K562 (cell line): ENCODE results near the gene ADAMTS2. TPM values are rescaled to one million over a fixed set of nuclear protein-coding genes. Genes with fewer than 3 reads are reported as not detected.

Experiments used
- ATAC-seq: fragments of 200-7000 bp; cut with Tn5 transposase; 3 replicates; pipeline ENCODE4 v1.9.1; 2020; ENCODE audit warnings: moderate library complexity
- BruUV-seq: library from RNA; stranded (reverse); fragments of 400-500 nt; replicated peaks from 2 replicates; lab custom pipeline; 2021; lab: Mats Ljungman, UMichigan
- CTCF ChIA-PET: fragments of 300-600 bp; formaldehyde crosslinking; extraction: SDS; loops from one replicate; lab custom pipeline; 2021; ENCODE audit warnings: low intra/inter-chr PET ratio; lab: Yijun Ruan, JAX
- POLR2A ChIA-PET: fragments of 300-600, 350-650 bp; sonication (Branson Sonifier 250); formaldehyde crosslinking; extraction: SDS; loops from one replicate; lab custom pipeline; 2021; ENCODE audit warnings: antibody characterized with exemption, inconsistent platforms; lab: Yijun Ruan, JAX
- DNase-seq, 4 experiments: peaks; one replicate each; pipeline versions ENCODE4 v3.0.0 to v3.0.0-alpha.2; 2011 to 2018; ENCODE audit warnings: low spot score in 3 of 4, mixed read lengths in 3 of 4; ENCODE audit errors: extremely low read depth in 1 of 4
- FAIRE-seq: peaks from 2 replicates; lab custom pipeline; 2011; peaks lifted over from hg19 to GRCh38; lab: Jason Lieb, UNC
- H2AFZ ChIP-seq: 2 replicates; pipeline ENCODE4 v1.6.0; 2011; ENCODE audit warnings: low read depth, low read length, control low read depth, inconsistent platforms
- H3K27ac ChIP-seq: fragments of 200-600 bp; 3 replicates; pipeline ENCODE4 v1.8.0; 2011; ENCODE audit warnings: low read depth, mild to moderate bottlenecking, control low read depth, inconsistent platforms, low read length, moderate library complexity, mixed read lengths; ENCODE audit errors: extremely low read depth
- H3K27me3 ChIP-seq, 2 experiments: fragments of 300-600 bp in 1 of 2; 2 replicates in 1 of 2; 3 replicates in 1 of 2; pipeline versions ENCODE4 v1.6.0 to v1.8.0; 2011; ENCODE audit warnings: inconsistent platforms in 2 of 2, low read length in 2 of 2, mild to moderate bottlenecking in 1 of 2, mixed read lengths in 1 of 2, moderate library complexity in 1 of 2; ENCODE audit not compliant: control insufficient read depth in 2 of 2, insufficient read depth in 2 of 2
- H3K36me3 ChIP-seq: fragments of 300-600 bp; 3 replicates; pipeline ENCODE4 v1.8.0; 2011; ENCODE audit warnings: mild to moderate bottlenecking, low read length, inconsistent platforms; ENCODE audit not compliant: control insufficient read depth, insufficient read depth
- H3K4me1 ChIP-seq, 2 experiments: fragments of 200-600 bp in 1 of 2; replicated peaks in 1 of 2; 2 replicates in 1 of 2; 3 replicates in 1 of 2; pipeline versions ENCODE4 v1.5.1 to v1.8.0; 2011; ENCODE audit warnings: inconsistent platforms in 2 of 2, low read length in 2 of 2, mild to moderate bottlenecking in 1 of 2, mixed read lengths in 1 of 2, moderate library complexity in 1 of 2; ENCODE audit not compliant: control insufficient read depth in 2 of 2, insufficient read depth in 2 of 2
- H3K4me2 ChIP-seq: 2 replicates; pipeline ENCODE4 v1.6.1; 2011; ENCODE audit warnings: low read length, control low read depth, inconsistent platforms, mixed read lengths; ENCODE audit not compliant: insufficient read depth
- H3K4me3 ChIP-seq: fragments of 200-600 bp; sonication (generic), shearing (Covaris generic); 2 replicates; pipeline ENCODE4 v1.5.1; 2016; ENCODE audit warnings: control low read depth, inconsistent platforms
- H3K79me2 ChIP-seq: fragments of 200-600 bp; 3 replicates; pipeline ENCODE4 v1.8.0; 2011; ENCODE audit warnings: low read length, inconsistent platforms; ENCODE audit not compliant: control insufficient read depth, insufficient read depth
- H3K9ac ChIP-seq, 2 experiments: 2 replicates each; pipeline versions ENCODE4 v1.6.0 to v1.6.1; 2011; ENCODE audit warnings: low read depth in 2 of 2, low read length in 2 of 2, control low read depth in 1 of 2, inconsistent platforms in 1 of 2, mild to moderate bottlenecking in 1 of 2, mixed read lengths in 1 of 2; ENCODE audit not compliant: insufficient read depth in 1 of 2
- H3K9me1 ChIP-seq: one replicate; pipeline ENCODE4 v1.6.0; 2011; ENCODE audit warnings: inconsistent platforms, mild to moderate bottlenecking, low read length, moderate library complexity; ENCODE audit not compliant: control insufficient read depth, insufficient read depth
- H3K9me3 ChIP-seq: replicated peaks from 2 replicates; pipeline ENCODE4 v1.5.1; 2011; ENCODE audit warnings: low read depth, low read length, inconsistent platforms; ENCODE audit not compliant: control insufficient read depth, insufficient read depth
- H4K20me1 ChIP-seq: replicated peaks from 2 replicates; pipeline ENCODE4 v1.6.1; 2011; ENCODE audit warnings: low read length, inconsistent platforms, mixed read lengths; ENCODE audit not compliant: control insufficient read depth, insufficient read depth
- HMG20A ChIP-seq: fragments of 450-650 bp; formaldehyde crosslinking; conservative IDR thresholded peaks from 2 replicates; pipeline ENCODE4 v1.4.0; 2020; ENCODE audit warnings: mild to moderate bottlenecking, mixed read lengths
- NR1H2 ChIP-seq: sonication (generic); formaldehyde crosslinking; IDR thresholded peaks from 2 replicates; pipeline ENCODE4 v1.4.0; 2020; ENCODE audit warnings: mild to moderate bottlenecking, missing genetic modification reagents
- NR2C2 ChIP-seq, 2 experiments: fragments of 200-800 bp in 1 of 2; sonication (Bioruptor generic) in 1 of 2; sonication (generic) in 1 of 2; formaldehyde crosslinking in 1 of 2; IDR thresholded peaks; 2 replicates each; pipeline versions ENCODE4 v1.6.1 to v1.8.0; 2016 to 2022; ENCODE audit warnings: mild to moderate bottlenecking in 1 of 2, missing compliant biosample characterization in 1 of 2, missing genetic modification characterization in 1 of 2, missing genetic modification reagents in 1 of 2
- PYGO2 ChIP-seq: fragments of 450-650 bp; IDR thresholded peaks from 2 replicates; pipeline ENCODE4 v1.6.1; 2016; ENCODE audit warnings: mild to moderate bottlenecking, missing genetic modification characterization, moderate library complexity, missing compliant biosample characterization
- RBM39 ChIP-seq: fragments of 200-400 bp; formaldehyde crosslinking; optimal IDR thresholded peaks from 2 replicates; pipeline ENCODE3; 2018; ENCODE audit warnings: low read depth, low read length
- SRSF1 ChIP-seq: fragments of 200-400 bp; formaldehyde crosslinking; IDR thresholded peaks from 2 replicates; pipeline ENCODE4 v1.6.1; 2017; ENCODE audit warnings: mild to moderate bottlenecking, low read depth, low read length, moderate library complexity
- ZNF197 ChIP-seq: fragments of 200-800 bp; sonication (Bioruptor generic); IDR thresholded peaks from 2 replicates; pipeline ENCODE4 v1.6.1; 2016; ENCODE audit warnings: low read depth, missing genetic modification characterization, missing compliant biosample characterization
- ZNF764 ChIP-seq: fragments of 250-450 bp; sonication (Bioruptor Pico); IDR thresholded peaks from 2 replicates; pipeline ENCODE4 v1.4.0; 2020; ENCODE audit warnings: low read depth, mild to moderate bottlenecking, moderate library complexity
- ZNF766 ChIP-seq: fragments of 200-800 bp; sonication (Bioruptor generic); conservative IDR thresholded peaks from 2 replicates; pipeline ENCODE4 v1.6.1; 2016; ENCODE audit warnings: missing genetic modification characterization, missing compliant biosample characterization
- WGBS: fragments of 100-300 bp; shearing (Covaris generic); methylation state at CpG from one replicate; pipeline ENCODE4 v1.1.6; 2016; ENCODE audit warnings: low coverage, mixed read lengths; ENCODE audit not compliant: insufficient coverage; ENCODE audit errors: missing lambda C conversion rate; 5-methylcytosine and 5-hydroxymethylcytosine counted together
- in situ Hi-C: fragments of 300-500 bp; cut with MboI; formaldehyde crosslinking; loops from 4 replicates; pipeline ENCODE4 v1.15.0; 2018; ENCODE audit warnings: inconsistent platforms, mixed read lengths
- intact Hi-C: fragments of 100-400 bp; cut with micrococcal nuclease; formaldehyde crosslinking; loops from 2 replicates; pipeline ENCODE4 v1.14.2; 2022
- polyA plus RNA-seq, 8 experiments: library from polyadenylated mRNA; depleted of rRNA in 4 of 8; stranded (reverse) in 5 of 8; unstranded in 3 of 8; fragments of >200 nt; fragmentation: Nextera tagmentation in 2 of 8; fragmentation: Illumina TruSeq in 1 of 8; extraction: Ambion mirVana in 2 of 8; extraction: Trizol in 1 of 8; gene quantifications; 2 replicates each; pipeline versions ENCODE4 v1.2.1 to v1.2.3, GENCODE V29; 2011 to 2014; ENCODE audit warnings: inconsistent platforms in 1 of 8, missing spikeins in 1 of 8
- total RNA-seq, 7 experiments: library from RNA; depleted of rRNA in 6 of 7; stranded (reverse); fragments of >200 nt in 6 of 7; fragmentation: Illumina TruSeq in 2 of 7; extraction: Trizol in 2 of 7; gene quantifications; 2 replicates each; pipeline versions ENCODE4 v1.2.1 to v1.2.3, GENCODE V29; 2011 to 2021; ENCODE audit warnings: low replicate concordance in 1 of 7
- TF ChIP-seq, protein P1 (sequence below): fragments of 250-450 bp; sonication (Bioruptor Pico); IDR thresholded peaks from 2 replicates; pipeline ENCODE4 v1.9.0; 2021; ENCODE audit warnings: mild to moderate bottlenecking, inconsistent platforms
- TF ChIP-seq, protein P2 (sequence below): fragments of 250-450 bp; sonication (Bioruptor Pico); IDR thresholded peaks from 2 replicates; pipeline ENCODE4 v1.8.0; 2022; ENCODE audit warnings: inconsistent platforms, mild to moderate bottlenecking, moderate library complexity, borderline replicate concordance

Gene ADAMTS2
- total and polyA plus RNA-seq, 9 of the 15 experiments (the other 6 are each of a cell fraction or from before 2014, with no cell fraction given), result not detected

- Histone ChIP-seq H3K36me3 (no peaks in the 10 kb centered on the region), H3K4me1 (no peaks in the 10 kb centered on the region; a peak in 2 of 5 replicates), H3K27me3 (peaks cover 3 to 27% of the 10 kb centered on the region in 2 experiments; a peak in 3 of 5 replicates), H2AFZ (no peak overlapping the region), H3K79me2 (no peaks in the 10 kb centered on the region), H3K9me3 (no peaks in the 10 kb centered on the region), H3K4me3 (no peak overlapping the region), H3K27ac (no peak overlapping the region), H3K9me1 (no peaks in the 10 kb centered on the region), H3K4me2 (no peak overlapping the region), H4K20me1 (no peaks in the 10 kb centered on the region), H3K9ac (no peak overlapping the region)
- CTCF ChIA-PET, result interaction anchor here (0.5 kb wide), 1 partner anchor 459 kb away, joined by 3 read pairs; no protein-coding TSS in a partner anchor
- no peak for ATAC-seq
- no peak for TF ChIP-seq PYGO2 (tag)
- no peak for FAIRE-seq
- DNase-seq, result no peak
- in situ Hi-C loops, result no loop called here
- intact Hi-C loops, result no loop called here
- WGBS, result 0% methylated on average over 3 of the region's 3 CpGs
- BruUV-seq, result no TSS peak
- POLR2A ChIA-PET, result no interaction called here
Observed at GRCh38 chr5:179142434-179143198, 202.6 kb downstream of the ADAMTS2 start.

- no peak overlapping the region for H3K4me3 ChIP-seq
- ChIA-PET CTCF (no interaction called here), POLR2A (no interaction called here)
- in situ Hi-C loops (no loop called here), intact Hi-C loops (no loop called here)
- H3K36me3 ChIP-seq, result no peaks in the 10 kb centered on the region
- H3K27me3 ChIP-seq, result peaks cover 3 to 32% of the 10 kb centered on the region in 2 experiments; a peak in 3 of 5 replicates
- no peak overlapping the region for H3K4me2 ChIP-seq
- WGBS, result 0% methylated on average over 1 of the region's 1 CpG
- no peaks in the 10 kb centered on the region for H3K9me1 ChIP-seq
- no peaks in the 10 kb centered on the region for H3K79me2 ChIP-seq
- no peak for FAIRE-seq
- BruUV-seq, result no TSS peak
- no peaks in the 10 kb centered on the region; a peak in 2 of 5 replicates for H3K4me1 ChIP-seq
- no peak overlapping the region for H3K27ac ChIP-seq
- H2AFZ ChIP-seq, result no peak overlapping the region
- H3K9me3 ChIP-seq, result no peaks in the 10 kb centered on the region
- ATAC-seq, result no peak
- no peak overlapping the region for H3K9ac ChIP-seq
- no peaks in the 10 kb centered on the region for H4K20me1 ChIP-seq
- DNase-seq, result no peak
- TF ChIP-seq, protein P1, sequence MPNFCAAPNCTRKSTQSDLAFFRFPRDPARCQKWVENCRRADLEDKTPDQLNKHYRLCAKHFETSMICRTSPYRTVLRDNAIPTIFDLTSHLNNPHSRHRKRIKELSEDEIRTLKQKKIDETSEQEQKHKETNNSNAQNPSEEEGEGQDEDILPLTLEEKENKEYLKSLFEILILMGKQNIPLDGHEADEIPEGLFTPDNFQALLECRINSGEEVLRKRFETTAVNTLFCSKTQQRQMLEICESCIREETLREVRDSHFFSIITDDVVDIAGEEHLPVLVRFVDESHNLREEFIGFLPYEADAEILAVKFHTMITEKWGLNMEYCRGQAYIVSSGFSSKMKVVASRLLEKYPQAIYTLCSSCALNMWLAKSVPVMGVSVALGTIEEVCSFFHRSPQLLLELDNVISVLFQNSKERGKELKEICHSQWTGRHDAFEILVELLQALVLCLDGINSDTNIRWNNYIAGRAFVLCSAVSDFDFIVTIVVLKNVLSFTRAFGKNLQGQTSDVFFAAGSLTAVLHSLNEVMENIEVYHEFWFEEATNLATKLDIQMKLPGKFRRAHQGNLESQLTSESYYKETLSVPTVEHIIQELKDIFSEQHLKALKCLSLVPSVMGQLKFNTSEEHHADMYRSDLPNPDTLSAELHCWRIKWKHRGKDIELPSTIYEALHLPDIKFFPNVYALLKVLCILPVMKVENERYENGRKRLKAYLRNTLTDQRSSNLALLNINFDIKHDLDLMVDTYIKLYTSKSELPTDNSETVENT (CRISPR knock-in tag), result no peak
- TF ChIP-seq RBM39 (no peak), NR2C2 (CRISPR knock-in tag; IDR thresholded peaks at IDR 0.05) (no peak), NR2C2 (tag; IDR thresholded peaks at IDR 0.05) (no peak), NR1H2 (no peak), ZNF764 (CRISPR knock-in tag) (no peak), ZNF197 (CRISPR knock-in tag) (no peak), ZNF766 (CRISPR knock-in tag) (no peak), SRSF1 (no peak), HMG20A (CRISPR knock-in tag) (no peak)
- TF ChIP-seq, protein P2, sequence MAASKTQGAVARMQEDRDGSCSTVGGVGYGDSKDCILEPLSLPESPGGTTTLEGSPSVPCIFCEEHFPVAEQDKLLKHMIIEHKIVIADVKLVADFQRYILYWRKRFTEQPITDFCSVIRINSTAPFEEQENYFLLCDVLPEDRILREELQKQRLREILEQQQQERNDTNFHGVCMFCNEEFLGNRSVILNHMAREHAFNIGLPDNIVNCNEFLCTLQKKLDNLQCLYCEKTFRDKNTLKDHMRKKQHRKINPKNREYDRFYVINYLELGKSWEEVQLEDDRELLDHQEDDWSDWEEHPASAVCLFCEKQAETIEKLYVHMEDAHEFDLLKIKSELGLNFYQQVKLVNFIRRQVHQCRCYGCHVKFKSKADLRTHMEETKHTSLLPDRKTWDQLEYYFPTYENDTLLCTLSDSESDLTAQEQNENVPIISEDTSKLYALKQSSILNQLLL, result no peak
Observed at GRCh38 chr5:179141867-179142266, 203.4 kb downstream of the ADAMTS2 start.
